ENCODE data around the gene AP4S1.

- TF ChIP-seq, protein P1, sequence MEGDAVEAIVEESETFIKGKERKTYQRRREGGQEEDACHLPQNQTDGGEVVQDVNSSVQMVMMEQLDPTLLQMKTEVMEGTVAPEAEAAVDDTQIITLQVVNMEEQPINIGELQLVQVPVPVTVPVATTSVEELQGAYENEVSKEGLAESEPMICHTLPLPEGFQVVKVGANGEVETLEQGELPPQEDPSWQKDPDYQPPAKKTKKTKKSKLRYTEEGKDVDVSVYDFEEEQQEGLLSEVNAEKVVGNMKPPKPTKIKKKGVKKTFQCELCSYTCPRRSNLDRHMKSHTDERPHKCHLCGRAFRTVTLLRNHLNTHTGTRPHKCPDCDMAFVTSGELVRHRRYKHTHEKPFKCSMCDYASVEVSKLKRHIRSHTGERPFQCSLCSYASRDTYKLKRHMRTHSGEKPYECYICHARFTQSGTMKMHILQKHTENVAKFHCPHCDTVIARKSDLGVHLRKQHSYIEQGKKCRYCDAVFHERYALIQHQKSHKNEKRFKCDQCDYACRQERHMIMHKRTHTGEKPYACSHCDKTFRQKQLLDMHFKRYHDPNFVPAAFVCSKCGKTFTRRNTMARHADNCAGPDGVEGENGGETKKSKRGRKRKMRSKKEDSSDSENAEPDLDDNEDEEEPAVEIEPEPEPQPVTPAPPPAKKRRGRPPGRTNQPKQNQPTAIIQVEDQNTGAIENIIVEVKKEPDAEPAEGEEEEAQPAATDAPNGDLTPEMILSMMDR (IDR thresholded peaks at IDR 0.05; ENCODE audit: insufficient read depth, low read length, poor library complexity, severe bottlenecking) = no peak
- TF ChIP-seq EZH2phosphoT487 (conservative IDR thresholded peaks at IDR 0.05; ENCODE audit: low read length) = no peak
Observed at GRCh38 chr14:30983858-30984257, 41.6 kb upstream of the AP4S1 start.

Measured in SU-DHL-6 (cell line).